Lower leg skin (tissue), 3 donors: ENCODE measurements around the gene GALNT18.

Source experiments
- CTCF ChIP-seq, 3 donors: fragments of 450-650 bp; IDR thresholded peaks; one replicate each; pipeline ENCODE4 v1.5.1; 2016; ENCODE audit warnings: antibody characterized with exemption in 3 of 3, mild to moderate bottlenecking in 3 of 3, moderate library complexity in 2 of 3
- POLR2A ChIP-seq, 2 donors: fragments of 450-650 bp; IDR thresholded peaks; one replicate each; pipeline ENCODE4 v1.6.1; 2016 to 2017; ENCODE audit warnings: antibody characterized with exemption in 2 of 2, mild to moderate bottlenecking in 1 of 2, moderate library complexity in 1 of 2

DNA sequence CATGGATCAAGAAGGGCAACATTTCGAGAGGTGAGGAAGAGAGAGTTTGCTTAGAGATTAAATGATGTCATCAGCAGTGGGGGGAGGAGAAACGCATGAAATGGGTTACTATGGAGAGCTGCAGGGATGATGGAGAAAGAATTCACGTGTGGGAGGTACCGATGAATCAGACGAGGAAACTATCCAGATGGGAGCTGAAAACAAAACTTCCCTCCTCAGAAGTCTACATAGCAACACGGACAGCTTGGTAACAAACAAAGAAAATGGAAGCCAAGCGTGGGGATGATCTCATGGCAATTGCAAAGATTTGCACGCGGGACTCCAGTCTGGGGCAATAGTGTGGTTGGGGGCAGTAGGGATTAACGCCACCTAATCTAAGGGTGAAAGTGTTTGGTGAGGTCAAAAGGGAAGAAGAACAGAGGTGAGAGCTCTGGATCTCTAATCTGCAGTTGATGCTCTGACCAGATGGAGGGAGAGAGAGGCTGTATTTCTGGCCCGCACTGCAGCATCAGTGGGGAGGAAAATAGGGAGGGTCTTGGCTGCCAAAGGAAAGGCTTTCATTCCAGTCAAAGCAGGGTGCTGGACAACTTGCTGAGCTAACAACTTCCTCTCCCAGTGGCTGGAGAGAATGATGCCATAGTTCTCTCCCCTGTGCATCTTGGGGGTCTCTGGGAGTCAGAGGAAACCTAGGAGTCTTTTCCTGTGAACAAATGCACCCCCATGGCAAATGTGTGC is 225.3 kb downstream of the GALNT18 start:
- TF ChIP-seq CTCF (IDR thresholded peaks at IDR 0.05) (no peak), POLR2A (IDR thresholded peaks at IDR 0.05) (no peak)
